Measurements from ENCODE around the gene CASKIN2.

Gene CASKIN2, protein sequence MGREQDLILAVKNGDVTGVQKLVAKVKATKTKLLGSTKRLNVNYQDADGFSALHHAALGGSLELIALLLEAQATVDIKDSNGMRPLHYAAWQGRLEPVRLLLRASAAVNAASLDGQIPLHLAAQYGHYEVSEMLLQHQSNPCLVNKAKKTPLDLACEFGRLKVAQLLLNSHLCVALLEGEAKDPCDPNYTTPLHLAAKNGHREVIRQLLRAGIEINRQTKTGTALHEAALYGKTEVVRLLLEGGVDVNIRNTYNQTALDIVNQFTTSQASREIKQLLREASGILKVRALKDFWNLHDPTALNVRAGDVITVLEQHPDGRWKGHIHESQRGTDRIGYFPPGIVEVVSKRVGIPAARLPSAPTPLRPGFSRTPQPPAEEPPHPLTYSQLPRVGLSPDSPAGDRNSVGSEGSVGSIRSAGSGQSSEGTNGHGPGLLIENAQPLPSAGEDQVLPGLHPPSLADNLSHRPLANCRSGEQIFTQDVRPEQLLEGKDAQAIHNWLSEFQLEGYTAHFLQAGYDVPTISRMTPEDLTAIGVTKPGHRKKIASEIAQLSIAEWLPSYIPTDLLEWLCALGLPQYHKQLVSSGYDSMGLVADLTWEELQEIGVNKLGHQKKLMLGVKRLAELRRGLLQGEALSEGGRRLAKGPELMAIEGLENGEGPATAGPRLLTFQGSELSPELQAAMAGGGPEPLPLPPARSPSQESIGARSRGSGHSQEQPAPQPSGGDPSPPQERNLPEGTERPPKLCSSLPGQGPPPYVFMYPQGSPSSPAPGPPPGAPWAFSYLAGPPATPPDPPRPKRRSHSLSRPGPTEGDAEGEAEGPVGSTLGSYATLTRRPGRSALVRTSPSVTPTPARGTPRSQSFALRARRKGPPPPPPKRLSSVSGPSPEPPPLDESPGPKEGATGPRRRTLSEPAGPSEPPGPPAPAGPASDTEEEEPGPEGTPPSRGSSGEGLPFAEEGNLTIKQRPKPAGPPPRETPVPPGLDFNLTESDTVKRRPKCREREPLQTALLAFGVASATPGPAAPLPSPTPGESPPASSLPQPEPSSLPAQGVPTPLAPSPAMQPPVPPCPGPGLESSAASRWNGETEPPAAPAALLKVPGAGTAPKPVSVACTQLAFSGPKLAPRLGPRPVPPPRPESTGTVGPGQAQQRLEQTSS (N-terminal part only)

DNA sequence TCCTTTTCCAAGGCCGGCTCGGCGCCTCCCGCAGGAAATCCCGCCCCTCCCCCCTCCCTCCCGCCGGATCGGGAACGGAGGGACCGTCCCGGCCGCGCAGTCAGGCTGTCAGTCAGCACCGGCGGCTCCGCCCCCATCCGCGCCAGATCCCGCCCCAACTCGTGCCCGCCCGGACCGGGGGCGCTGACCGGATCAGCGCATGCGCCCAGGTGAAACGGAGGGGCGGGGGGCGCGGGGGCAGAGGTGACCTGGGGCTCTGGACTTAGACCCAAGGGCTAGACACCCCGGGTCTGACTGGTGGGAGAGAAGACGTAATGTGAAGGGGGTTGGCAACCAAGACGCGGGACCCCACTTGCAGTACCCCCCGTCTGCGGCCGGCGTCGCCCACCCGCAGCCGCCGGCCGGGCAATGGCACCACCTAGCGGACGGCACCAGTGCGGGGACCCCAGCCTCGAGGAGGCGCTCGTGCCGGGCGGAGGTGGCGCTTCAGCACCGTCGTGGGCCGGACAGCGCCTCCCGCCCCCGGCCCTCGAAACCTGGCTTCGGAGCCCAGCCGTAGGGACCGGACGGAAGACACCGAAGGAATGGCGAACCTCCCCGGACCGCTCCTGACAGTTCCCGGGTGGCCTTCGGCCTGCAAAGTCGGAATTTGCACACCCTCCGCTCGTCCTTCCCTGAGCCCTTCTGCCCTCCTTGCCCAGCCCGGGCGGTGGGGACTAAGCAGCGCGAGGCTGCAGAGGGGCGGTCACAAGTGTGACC, at the start of gene CASKIN2:
Gene CASKIN2, minus strand, starts transcription at position 42 of the 759 bp plus-strand sequence. CDS start 1,733 bp downstream, outside the sequence.
- Mint-ChIP-seq H3K4me1 (peaks cover 22% of the 10 kb centered on the region), H3K36me3 (peaks cover 6% of the 10 kb centered on the region), H3K27me3 (no peaks in the 10 kb centered on the region), H3K4me3 (peak within 1 kb of the TSS; percentile 90), H3K27ac (peak within 1 kb of the TSS; percentile 40), H3K9me3 (no peaks in the 10 kb centered on the region)
- peak; percentile 70 for ATAC-seq

DNA sequence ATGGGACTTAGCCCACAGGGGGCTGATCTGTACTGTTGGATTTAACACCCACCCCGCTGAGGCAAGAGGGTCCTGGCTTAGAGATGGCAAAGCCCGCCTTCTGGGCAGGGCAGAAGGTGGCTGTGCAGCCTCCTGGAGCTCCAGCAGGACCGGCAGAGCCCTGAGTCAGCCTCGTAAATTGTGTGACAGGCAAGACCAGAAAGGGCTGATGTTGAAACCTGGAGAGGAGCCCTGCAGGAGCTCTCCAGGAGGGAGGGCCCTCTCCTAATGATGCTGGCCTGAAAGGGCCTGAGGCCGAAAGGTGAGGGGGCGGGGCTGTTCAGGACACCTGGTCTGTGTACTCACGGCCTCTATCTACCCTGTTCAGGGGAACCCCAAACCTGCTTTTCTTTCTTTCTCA, 49.7 kb upstream of the CASKIN2 start:
- peaks cover 5% of the 10 kb centered on the region for H3K36me3 Mint-ChIP-seq
- H3K4me3 Mint-ChIP-seq: no peak overlapping the region
- peaks cover 19% of the 10 kb centered on the region for H3K4me1 Mint-ChIP-seq
- H3K27ac Mint-ChIP-seq: no peak overlapping the region
- no peaks in the 10 kb centered on the region for H3K27me3 Mint-ChIP-seq
- no peak for ATAC-seq
- H3K9me3 Mint-ChIP-seq: no peaks in the 10 kb centered on the region

DNA sequence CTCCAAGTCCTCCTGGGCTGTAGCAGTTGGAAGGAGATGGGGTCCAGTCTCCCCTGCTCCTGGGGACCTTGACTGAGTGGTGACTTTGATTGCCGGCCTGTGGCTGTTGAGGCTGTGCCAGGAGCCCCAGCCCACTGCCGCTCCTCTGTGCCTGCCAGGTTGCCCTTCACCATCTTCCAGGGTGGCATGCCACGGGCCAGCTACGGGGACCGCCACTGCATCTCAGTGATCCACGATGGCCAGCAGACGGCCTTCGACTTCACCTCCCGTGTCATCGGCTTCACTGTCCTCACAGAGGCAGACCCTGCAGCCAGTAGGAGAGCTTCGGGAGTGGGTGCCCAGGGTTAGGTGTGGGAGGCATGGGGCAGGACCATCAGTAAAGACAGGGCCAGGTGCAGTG, 48.9 kb upstream of the CASKIN2 start:
- H3K27me3 Mint-ChIP-seq: no peaks in the 10 kb centered on the region
- peaks cover 19% of the 10 kb centered on the region for H3K4me1 Mint-ChIP-seq
- H3K36me3 Mint-ChIP-seq: peaks cover 6% of the 10 kb centered on the region
- no peak overlapping the region for H3K4me3 Mint-ChIP-seq
- H3K9me3 Mint-ChIP-seq: no peaks in the 10 kb centered on the region
- ATAC-seq: no peak
- no peak overlapping the region for H3K27ac Mint-ChIP-seq

DNA sequence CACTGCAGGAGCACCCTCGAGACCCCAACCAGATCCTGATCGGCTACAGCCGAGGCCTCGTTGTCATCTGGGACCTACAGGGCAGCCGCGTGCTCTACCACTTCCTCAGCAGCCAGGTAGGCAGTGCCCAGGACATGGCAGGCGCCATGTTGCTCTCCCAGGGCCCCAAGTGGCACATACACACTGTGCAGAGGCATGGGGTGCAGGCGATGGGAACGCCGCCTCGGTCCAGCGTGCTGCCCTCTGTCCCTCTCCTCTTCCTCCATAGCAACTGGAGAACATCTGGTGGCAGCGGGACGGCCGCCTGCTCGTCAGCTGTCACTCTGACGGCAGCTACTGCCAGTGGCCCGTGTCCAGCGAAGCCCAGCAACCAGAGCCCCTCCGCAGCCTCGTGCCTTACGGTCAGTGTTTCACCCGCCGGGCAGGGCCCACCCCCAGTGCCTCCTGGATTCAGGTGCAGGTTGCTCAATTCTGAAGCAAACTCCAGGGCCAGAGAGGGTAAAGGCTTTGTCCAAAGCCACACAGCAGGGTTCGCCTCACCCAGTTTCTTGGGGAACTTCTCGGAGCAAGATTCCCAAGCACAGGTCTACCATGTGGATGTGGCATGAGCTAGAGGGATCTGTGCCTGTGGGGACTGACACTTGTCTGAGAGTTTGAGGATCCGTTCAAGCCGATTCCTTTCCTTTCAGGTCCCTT, 47.9 kb upstream of the CASKIN2 start:
- no peak overlapping the region for H3K4me3 Mint-ChIP-seq
- peaks cover 12% of the 10 kb centered on the region for H3K36me3 Mint-ChIP-seq
- no peak for ATAC-seq
- peaks cover 19% of the 10 kb centered on the region for H3K4me1 Mint-ChIP-seq
- no peaks in the 10 kb centered on the region for H3K27me3 Mint-ChIP-seq
- H3K9me3 Mint-ChIP-seq: no peaks in the 10 kb centered on the region
- H3K27ac Mint-ChIP-seq: no peak overlapping the region

DNA sequence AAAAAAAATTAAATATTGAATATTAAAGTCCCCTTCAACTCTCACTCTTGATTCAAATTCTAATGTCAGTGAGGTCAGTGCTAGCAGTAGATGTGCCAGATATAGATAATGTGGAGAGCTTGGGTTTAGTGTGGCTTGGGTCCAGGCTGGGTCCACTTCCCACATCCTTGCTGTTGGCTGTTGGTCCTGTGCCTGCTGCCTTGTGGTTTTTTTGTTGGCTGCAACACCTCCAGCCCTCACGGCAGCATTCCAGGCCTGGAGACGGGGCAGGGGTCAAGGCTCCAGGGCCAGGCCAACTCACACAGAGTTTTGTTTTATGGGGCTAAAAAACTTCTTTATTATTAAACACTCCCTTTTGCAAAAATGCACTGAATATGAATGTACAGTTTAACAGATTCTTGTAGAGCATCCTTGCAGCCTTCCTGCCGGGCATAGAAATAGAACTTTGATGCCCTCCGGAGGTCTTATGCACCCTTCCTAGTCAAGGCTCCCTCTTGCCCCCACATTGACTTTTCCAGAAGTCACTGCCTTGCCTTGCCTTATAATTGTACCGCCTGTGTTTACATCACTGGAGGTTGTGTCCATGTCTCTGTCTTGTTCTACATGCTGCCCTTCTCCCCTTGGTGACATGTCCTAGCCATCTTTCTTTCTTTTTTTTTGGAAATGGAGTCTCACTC, 46.7 kb upstream of the CASKIN2 start:
- Mint-ChIP-seq H3K4me3 (no peak overlapping the region), H3K9me3 (no peaks in the 10 kb centered on the region), H3K36me3 (peaks cover 12% of the 10 kb centered on the region), H3K27me3 (no peaks in the 10 kb centered on the region), H3K27ac (no peak overlapping the region), H3K4me1 (peaks cover 18% of the 10 kb centered on the region)
- no peak for ATAC-seq

DNA sequence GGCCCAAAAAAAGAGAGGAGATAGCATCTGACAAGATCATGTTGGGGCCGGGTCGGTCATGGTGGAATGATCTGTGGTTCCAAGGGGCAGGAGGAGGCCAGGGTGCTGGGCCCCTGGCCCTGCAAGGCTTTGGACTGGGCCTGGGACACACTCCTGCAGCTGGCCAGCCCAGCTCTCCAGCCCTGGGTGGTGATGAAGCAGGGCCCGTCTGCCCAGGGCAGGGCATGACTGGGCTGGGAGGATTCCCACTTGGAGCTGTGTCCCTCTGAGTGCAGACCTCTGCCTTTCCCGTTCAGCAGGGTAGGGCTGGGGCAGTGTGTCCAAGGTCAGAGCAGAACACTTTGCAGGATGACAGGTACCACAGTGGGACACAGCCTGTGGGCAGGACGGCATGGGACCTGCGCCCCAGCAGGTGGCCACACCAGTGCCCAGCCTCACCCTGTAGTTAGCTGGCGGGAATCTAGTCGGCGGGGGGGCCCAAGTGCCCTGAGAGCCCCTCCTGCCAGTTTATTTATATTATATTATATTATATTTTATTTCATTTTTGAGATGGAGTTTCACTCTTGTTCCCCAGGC, 44.7 kb upstream of the CASKIN2 start:
- Mint-ChIP-seq H3K36me3 (peaks cover 12% of the 10 kb centered on the region), H3K4me1 (no peaks in the 10 kb centered on the region), H3K27ac (no peak overlapping the region), H3K4me3 (no peak overlapping the region), H3K9me3 (no peaks in the 10 kb centered on the region), H3K27me3 (no peaks in the 10 kb centered on the region)
- ATAC-seq: no peak

DNA sequence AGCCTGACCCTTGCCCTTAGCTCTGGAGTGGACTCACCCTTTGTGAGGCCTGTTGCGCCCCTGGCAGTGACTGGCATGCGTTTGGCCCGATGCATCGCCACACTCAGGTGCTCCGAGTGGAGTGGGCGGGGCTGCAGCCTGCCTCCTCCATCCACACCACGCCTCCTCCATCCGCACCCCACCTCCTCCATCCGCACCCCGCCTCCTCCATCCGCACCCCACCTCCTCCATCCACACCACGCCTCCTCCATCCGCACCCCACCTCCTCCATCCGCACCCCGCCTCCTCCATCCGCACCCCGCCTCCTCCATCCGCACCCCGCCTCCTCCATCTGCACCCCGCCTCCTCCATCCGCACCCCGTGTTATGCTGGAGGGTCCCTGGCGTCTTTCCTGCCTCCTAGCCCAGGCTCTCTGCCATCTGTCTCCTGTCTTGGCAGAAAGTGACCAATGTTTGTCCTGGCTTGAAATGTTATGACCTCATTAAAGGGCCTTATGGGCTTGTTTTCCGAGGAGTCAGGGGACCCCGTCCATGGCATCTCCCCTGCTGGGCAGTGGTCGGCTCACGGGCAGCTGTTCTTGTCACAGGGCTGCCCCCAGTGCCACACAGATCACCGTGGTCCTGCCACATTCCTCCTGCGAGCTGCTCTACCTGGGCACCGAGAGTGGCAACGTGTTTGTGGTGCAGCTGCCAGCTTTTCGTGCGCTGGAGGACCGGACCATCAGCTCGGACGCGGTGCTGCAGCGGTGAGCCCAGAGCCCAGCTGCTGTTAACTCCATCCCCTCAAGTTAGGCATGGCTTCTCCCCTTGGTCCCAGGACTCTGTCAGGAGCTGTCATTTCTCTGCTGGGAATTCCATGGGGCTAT, 43.6 kb upstream of the CASKIN2 start:
- Mint-ChIP-seq H3K9me3 (no peaks in the 10 kb centered on the region), H3K4me1 (no peaks in the 10 kb centered on the region), H3K36me3 (peaks cover 6% of the 10 kb centered on the region), H3K27ac (no peak overlapping the region), H3K4me3 (no peak overlapping the region), H3K27me3 (no peaks in the 10 kb centered on the region)
- no peak for ATAC-seq

DNA sequence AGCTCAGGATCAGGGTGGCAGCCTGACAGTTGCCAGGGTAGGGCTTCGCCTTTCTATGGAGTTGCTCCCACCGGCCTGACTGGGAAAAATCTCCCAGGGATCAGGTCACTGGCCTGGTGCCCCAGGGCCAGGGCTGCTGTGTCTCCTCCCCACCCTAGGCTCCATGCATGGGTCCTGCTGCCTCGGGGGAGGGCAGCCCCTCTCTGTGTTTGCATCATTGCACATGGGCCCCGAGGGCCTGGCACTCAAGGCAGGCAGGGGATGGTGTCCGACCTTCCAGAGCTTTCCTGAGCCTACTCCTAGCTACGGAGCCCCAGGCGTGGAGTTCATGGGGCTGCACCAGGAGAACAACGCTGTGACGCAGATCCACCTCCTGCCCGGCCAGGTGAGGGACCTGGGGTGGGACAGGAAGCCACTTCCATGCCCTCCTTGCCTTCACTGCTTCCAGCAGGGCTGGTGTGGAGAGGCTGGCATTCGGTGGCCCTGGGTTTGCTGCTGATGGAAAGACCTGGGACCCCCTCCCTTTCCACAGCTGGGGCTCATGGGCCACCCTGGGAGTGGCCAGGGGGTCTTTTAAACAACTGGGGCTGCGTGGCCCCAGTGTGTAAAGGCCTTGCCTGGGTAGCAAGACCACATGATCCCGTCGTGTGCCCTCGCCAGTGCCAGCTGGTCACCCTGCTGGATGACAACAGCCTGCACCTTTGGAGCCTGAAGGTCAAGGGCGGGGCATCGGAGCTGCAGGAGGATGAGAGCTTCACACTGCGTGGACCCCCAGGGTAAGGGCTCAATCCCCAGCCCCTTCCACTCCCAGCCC, 42.7 kb upstream of the CASKIN2 start:
- H3K36me3 Mint-ChIP-seq: peaks cover 6% of the 10 kb centered on the region
- H3K4me3 Mint-ChIP-seq: no peak overlapping the region
- ATAC-seq: peak; percentile 20
- H3K9me3 Mint-ChIP-seq: no peaks in the 10 kb centered on the region
- H3K27ac Mint-ChIP-seq: no peak overlapping the region
- no peaks in the 10 kb centered on the region for H3K27me3 Mint-ChIP-seq
- H3K4me1 Mint-ChIP-seq: no peaks in the 10 kb centered on the region

DNA sequence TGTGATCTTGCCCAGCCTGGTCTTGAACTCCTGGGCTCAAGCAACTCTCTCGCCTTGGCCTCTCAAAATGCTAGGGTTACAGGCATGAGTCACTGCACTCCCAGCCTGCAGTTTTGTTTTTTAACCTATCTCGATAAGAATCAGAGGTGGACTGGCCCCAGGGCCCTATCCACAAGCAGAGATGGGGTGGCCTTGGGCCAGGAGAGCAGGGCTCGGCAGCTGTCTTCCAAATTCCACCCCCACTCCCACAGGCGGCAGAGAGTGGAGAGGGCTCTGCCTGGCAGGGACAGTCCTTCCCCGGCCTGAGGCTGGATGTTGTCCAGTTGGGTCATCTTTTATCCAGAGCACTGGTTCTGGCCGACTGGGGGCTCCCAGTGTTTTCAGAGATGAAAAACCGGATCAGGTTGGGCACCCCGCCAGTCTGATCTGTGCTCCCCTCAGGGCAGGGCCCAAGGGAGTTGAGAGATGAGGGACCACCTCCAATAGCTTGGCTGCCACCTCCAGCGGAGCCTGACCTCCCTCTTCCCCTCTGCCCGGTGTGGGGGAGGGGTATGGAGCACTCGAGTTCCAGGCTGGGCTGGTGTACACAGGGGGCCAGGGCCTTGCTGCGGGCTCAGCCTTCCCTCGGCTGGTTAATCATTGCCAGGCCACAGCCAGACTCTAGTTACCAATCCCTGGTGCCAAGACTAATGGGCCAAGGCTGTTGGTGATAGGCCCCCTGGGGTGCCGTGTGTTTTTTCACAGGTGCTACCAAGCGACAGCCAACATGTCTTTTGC, 41.9 kb upstream of the CASKIN2 start:
- no peak overlapping the region for H3K4me3 Mint-ChIP-seq
- no peak for ATAC-seq
- H3K36me3 Mint-ChIP-seq: peaks cover 6% of the 10 kb centered on the region
- H3K4me1 Mint-ChIP-seq: no peaks in the 10 kb centered on the region
- H3K27me3 Mint-ChIP-seq: no peaks in the 10 kb centered on the region
- no peaks in the 10 kb centered on the region for H3K9me3 Mint-ChIP-seq
- no peak overlapping the region for H3K27ac Mint-ChIP-seq

DNA sequence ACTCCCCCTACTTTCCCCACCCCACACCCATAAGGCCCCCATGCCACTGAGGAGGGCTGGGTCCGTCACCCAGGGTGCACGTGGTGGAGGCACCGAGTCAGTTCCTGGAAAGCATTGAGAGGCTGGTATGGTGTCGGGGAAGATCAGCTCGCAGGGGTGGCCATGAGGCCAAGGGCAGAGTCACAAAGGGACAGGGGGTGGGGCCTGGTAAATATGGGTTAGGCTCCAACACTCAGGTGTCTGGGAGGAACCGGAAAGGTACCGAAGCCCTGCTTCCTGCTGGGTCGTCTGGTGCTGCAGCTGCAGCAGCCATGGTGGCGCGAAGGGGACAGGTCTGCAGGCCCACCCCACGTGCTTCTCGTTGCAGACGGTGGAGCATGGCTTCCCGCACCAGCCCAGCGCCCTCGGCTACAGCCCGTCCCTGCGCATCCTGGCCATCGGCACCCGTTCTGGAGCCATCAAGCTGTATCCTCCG, 40.4 kb upstream of the CASKIN2 start:
- Mint-ChIP-seq H3K27ac (no peak overlapping the region), H3K36me3 (peaks cover 6% of the 10 kb centered on the region), H3K4me1 (no peaks in the 10 kb centered on the region), H3K27me3 (no peaks in the 10 kb centered on the region), H3K9me3 (no peaks in the 10 kb centered on the region), H3K4me3 (no peak overlapping the region)
- ATAC-seq: no peak

DNA sequence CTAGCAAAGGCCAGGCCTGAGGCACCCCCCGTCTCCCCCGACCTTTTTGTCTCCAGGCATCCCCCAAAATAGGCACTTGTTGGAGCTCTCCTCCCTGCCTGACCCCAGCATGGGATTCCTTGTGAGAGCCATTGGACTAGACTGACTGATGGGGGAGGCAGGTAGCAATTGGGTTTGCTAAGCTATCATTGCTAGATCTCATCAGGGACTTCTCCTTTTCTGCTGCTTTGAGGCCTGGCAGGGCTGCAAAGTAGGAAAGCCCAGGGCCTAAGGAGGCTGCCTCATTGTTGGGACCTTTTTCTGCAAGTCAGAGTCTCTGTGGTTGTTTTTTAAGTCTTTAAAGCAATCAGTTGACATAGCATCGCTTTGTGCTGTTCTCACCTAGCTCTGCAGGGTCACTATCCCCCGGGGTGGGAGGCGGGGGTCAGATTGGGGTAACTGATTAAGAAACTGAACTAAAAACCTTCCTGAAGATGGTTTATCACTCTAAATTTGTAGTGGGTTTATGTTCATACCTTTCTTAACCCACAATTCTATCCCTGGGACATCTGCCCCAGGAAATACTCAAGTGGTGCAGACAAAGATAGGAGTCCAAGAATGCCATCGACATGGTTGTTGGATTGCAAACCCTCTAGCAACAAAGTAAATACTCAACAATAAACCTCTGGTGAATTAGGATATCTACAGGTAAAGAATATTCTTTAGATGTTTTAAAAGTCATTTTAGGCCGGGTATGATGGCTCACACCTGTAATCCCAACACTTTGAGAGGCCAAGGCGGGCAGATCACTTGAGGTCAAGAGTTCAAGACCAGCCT, 38.2 kb upstream of the CASKIN2 start:
- Mint-ChIP-seq H3K27ac (no peak overlapping the region), H3K9me3 (no peaks in the 10 kb centered on the region), H3K36me3 (no peaks in the 10 kb centered on the region), H3K4me3 (no peak overlapping the region), H3K4me1 (no peaks in the 10 kb centered on the region), H3K27me3 (no peaks in the 10 kb centered on the region)
- ATAC-seq: no peak

Measured in stimulated activated memory B cell treated with anti-CD40 and anti-IgM and Interleukin-4, amounts not matched to agents 10 μg/mL and 1 μg/mL and 100 μg/mL, for 72 hours (primary cell).